Subcutaneous abdominal adipose tissue (tissue), 5 donors: Measurements from ENCODE around the gene OR1E1.
"Not testable (repeated sequence)": the region's sequence is repeated elsewhere in the genome, so short reads cannot be mapped to it uniquely, and the experiment has no call there.

Source experiments
- H3K27ac ChIP-seq: one replicate; pipeline ENCODE4 v1.7.0; 2013; ENCODE audit warnings: low read depth, mild to moderate bottlenecking, inconsistent platforms, low read length, moderate library complexity
- H3K27me3 ChIP-seq, 5 donors: one replicate each; pipeline ENCODE4 v1.7.0; 2013; ENCODE audit warnings: low read length in 5 of 5, inconsistent platforms in 1 of 5; ENCODE audit not compliant: control insufficient read depth in 5 of 5, insufficient read depth in 4 of 5
- H3K36me3 ChIP-seq, 5 donors: one replicate each; pipeline ENCODE4 v1.7.0; 2013; ENCODE audit warnings: low read length in 5 of 5; ENCODE audit not compliant: control insufficient read depth in 5 of 5, insufficient read depth in 5 of 5
- H3K4me1 ChIP-seq, 5 donors: one replicate each; pipeline ENCODE4 v1.7.0; 2013; ENCODE audit warnings: low read length in 5 of 5, mild to moderate bottlenecking in 3 of 5, moderate library complexity in 1 of 5; ENCODE audit not compliant: control insufficient read depth in 5 of 5, insufficient read depth in 5 of 5
- H3K4me3 ChIP-seq, 5 donors: one replicate each; pipeline ENCODE4 v1.7.0; 2013; ENCODE audit warnings: low read length in 5 of 5, low read depth in 1 of 5
- H3K9ac ChIP-seq, 5 donors: one replicate each; pipeline ENCODE4 v1.7.0; 2013; ENCODE audit warnings: low read length in 5 of 5, mild to moderate bottlenecking in 4 of 5, moderate library complexity in 3 of 5
- H3K9me3 ChIP-seq, 5 donors: one replicate each; pipeline ENCODE4 v1.7.0; 2013; ENCODE audit warnings: low read length in 5 of 5; ENCODE audit not compliant: control insufficient read depth in 5 of 5
- donor health status: healthy.
- donor health status: healthy.
- donor health status: healthy.
- donor health status: healthy.
- donor health status: healthy.

OR1E1 gene

DNA sequence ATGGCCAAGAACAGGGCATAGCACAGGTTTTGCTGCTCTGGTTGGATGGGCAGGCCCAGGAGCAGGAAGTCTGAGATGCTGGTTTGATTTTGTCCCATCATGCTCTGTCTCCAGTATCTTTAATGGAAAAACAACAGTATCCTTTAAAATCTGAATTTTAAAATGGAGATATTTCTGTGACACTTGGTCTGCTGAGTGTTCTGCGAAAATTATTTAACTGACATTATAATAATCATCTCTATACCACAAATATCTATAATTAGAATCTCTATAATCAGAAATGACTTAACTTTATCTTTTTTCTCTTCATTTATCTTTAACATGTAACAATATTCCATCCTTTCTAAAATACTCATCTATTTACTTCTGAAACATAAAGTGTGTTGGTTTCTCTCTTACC, at the start of gene OR1E1:
OR1E1 (minus strand) TSS at position 101 of the 400 bp plus-strand sequence; CDS start at position 101, 0 bp downstream.
- no peaks in the 10 kb centered on the region for H3K4me1 ChIP-seq
- no peaks in the 10 kb centered on the region for H3K9me3 ChIP-seq
- peaks cover 0 to 4% (median 0%) of the 10 kb centered on the region in 5 donors for H3K27me3 ChIP-seq
- H3K27ac ChIP-seq, result no peak within 1 kb of the TSS
- H3K4me3 ChIP-seq, result no peak within 1 kb of the TSS
- H3K36me3 ChIP-seq, result no peaks in the 10 kb centered on the region
- no peak within 1 kb of the TSS for H3K9ac ChIP-seq

- Histone ChIP-seq H3K36me3 (no peaks in the 10 kb centered on the region), H3K27me3 (no peaks in the 10 kb centered on the region), H3K27ac (no peak overlapping the region), H3K4me1 (peaks cover 0 to 5% (median 0%) of the 10 kb centered on the region in 5 donors), H3K9me3 (peaks cover 0 to 4% (median 0%) of the 10 kb centered on the region in 5 donors), H3K4me3 (no peak overlapping the region), H3K9ac (no peak overlapping the region)
Measured at GRCh38 chr17:3447625-3448024, 49.4 kb upstream of the OR1E1 start.

- Histone ChIP-seq H3K27ac (no peak overlapping the region), H3K9ac (no peak overlapping the region), H3K27me3 (no peaks in the 10 kb centered on the region), H3K4me3 (no peak overlapping the region), H3K9me3 (no peaks in the 10 kb centered on the region), H3K4me1 (no peaks in the 10 kb centered on the region), H3K36me3 (no peaks in the 10 kb centered on the region)
Measured at GRCh38 chr17:3440451-3440850, 42.2 kb upstream of the OR1E1 start.

- Histone ChIP-seq H3K9me3 (no peaks in the 10 kb centered on the region), H3K9ac (no peak overlapping the region), H3K27me3 (no peaks in the 10 kb centered on the region), H3K4me1 (no peaks in the 10 kb centered on the region), H3K36me3 (no peaks in the 10 kb centered on the region), H3K27ac (no peak overlapping the region), H3K4me3 (no peak overlapping the region)
Measured at GRCh38 chr17:3438368-3438767, 40.2 kb upstream of the OR1E1 start.

DNA sequence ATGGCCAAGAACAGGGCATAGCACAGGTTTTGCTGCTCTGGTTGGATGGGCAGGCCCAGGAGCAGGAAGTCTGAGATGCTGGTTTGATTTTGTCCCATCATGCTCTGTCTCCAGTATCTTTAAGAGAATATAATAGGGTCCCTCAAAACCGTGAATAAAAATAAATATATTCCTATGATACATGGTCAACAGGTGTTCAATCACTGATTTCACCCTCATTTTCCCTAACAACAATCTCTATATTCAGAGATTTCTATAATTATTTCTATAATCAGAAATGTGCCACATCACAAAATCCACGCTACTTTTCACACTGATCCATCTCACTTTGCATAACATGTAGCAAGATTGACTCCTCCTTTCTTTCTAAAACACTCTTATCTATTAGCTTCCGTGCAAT, 35.5 kb upstream of the OR1E1 start, which contains the start of gene OR1E2:
OR1E2 (minus strand) TSS at position 101 of the 400 bp plus-strand sequence; CDS start at position 101, 0 bp downstream.
- peaks cover 0 to 3% (median 0%) of the 10 kb centered on the region in 5 donors for H3K9me3 ChIP-seq

DNA sequence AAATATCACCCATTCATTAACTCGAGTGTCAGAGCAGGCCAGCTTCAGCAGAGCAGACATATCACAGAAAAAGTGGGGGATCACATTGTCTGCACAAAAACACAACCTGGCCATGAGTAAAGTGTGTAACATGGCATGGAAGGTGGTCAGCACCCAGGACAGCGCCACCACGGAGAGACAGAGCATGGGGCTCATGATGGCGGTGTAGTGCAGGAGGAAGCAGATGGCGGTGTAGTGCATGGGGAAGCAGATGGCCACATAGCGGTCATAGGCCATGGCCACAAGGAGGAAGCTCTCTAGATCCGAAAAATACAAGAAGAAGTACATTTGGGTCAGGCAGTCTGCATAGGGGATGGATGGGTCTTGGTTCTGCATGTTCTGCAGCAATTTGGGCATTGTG, 35.0 kb upstream of the OR1E1 start:
- not testable (repeated sequence) for H3K27me3 ChIP-seq, H3K4me3 ChIP-seq, H3K9me3 ChIP-seq, H3K9ac ChIP-seq, H3K27ac ChIP-seq, H3K36me3 ChIP-seq, H3K4me1 ChIP-seq

More for the DNA sequence above, 35.5 kb upstream of the OR1E1 start, which contains the start of gene OR1E2:
- H3K4me1 ChIP-seq, result no peaks in the 10 kb centered on the region
- no peak within 1 kb of the TSS for H3K27ac ChIP-seq
- no peaks in the 10 kb centered on the region for H3K36me3 ChIP-seq
- no peaks in the 10 kb centered on the region for H3K27me3 ChIP-seq
- no peak within 1 kb of the TSS for H3K9ac ChIP-seq
- H3K4me3 ChIP-seq, result no peak within 1 kb of the TSS

- Histone ChIP-seq H3K36me3 (no peaks in the 10 kb centered on the region), H3K27me3 (no peaks in the 10 kb centered on the region), H3K4me3 (no peak overlapping the region), H3K27ac (no peak overlapping the region), H3K9ac (no peak overlapping the region), H3K4me1 (no peaks in the 10 kb centered on the region), H3K9me3 (peaks cover 0 to 3% (median 0%) of the 10 kb centered on the region in 5 donors)
Measured at GRCh38 chr17:3418222-3418621, 20.0 kb upstream of the OR1E1 start.

DNA sequence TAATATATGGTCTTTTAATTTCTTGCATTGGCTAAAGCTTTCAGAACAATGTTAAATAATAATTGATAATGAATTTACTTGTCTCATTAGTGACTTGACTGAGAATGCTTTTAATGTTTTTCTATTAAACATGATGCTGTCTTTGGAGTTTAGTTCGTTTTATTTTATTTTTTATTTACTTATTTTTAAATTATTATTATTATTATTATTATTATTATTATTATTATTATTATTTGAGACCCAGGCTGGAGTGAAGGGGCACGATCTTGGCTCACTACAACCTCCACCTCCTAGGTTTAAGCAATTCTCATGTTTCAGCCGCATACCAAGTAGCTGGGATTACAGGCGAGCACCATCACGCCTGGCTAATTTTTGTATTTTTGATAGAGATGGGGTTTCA, 17.4 kb upstream of the OR1E1 start:
- Histone ChIP-seq H3K4me3 (no peak overlapping the region), H3K9ac (no peak overlapping the region), H3K27me3 (no peaks in the 10 kb centered on the region), H3K27ac (no peak overlapping the region), H3K4me1 (no peaks in the 10 kb centered on the region), H3K36me3 (no peaks in the 10 kb centered on the region), H3K9me3 (peaks cover 0 to 3% (median 0%) of the 10 kb centered on the region in 5 donors)

DNA sequence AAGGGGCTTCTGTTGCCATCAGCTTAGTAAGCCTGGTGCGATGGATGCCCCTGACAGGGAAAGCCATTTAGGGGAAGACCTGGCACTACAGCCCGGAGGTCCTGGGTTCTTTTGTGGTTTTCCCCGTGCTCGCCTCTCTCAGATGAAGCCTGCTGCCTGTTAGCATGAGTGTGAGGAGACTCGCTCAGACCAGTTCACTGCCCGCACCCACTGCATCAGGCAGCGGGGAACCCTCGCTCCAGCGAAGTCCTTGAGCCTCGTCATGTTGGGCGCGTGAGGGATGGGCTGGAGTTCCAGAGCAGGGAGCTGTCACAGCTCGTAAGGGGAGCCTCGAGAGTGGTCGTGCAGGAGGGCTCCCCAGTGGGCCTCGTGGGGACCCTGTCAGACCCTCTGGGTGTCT, 14.0 kb upstream of the OR1E1 start:
- peaks cover 3 to 11% (median 5%) of the 10 kb centered on the region in 5 donors for H3K9me3 ChIP-seq
- H3K4me1 ChIP-seq, H3K4me3 ChIP-seq, H3K27ac ChIP-seq, H3K9ac ChIP-seq, H3K36me3 ChIP-seq, H3K27me3 ChIP-seq: not testable (repeated sequence)

- no peaks in the 10 kb centered on the region for H3K4me1 ChIP-seq
- no peaks in the 10 kb centered on the region for H3K27me3 ChIP-seq
- H3K9ac ChIP-seq, result no peak within 1 kb of the TSS
- H3K36me3 ChIP-seq, result no peaks in the 10 kb centered on the region
- no peak within 1 kb of the TSS for H3K27ac ChIP-seq
- H3K9me3 ChIP-seq, result peaks cover 3 to 17% (median 9%) of the 10 kb centered on the region in 5 donors
- H3K4me3 ChIP-seq, result no peak within 1 kb of the TSS
Measured at GRCh38 chr17:3411070-3411469, 12.9 kb upstream of the OR1E1 start, which contains the start of gene OR3A3. TSS of gene OR3A3 (plus strand) at chr17:3411370.

DNA sequence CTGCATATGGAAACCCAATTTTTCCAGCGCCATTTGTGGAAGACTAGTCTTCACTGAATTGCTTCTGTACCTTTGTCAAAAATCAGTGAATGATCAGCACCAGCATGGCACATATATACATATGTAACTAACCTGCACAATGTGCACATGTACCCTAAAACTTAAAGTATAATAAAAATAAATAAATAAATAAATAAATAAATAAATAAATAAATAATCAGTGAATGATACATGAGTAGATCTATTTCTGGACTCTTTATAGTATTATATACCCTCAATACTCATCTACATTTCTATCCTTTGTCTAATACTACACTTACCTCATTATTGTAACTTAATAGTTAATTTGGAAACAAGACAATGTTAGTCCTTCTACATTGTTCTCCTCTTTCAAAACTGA, 5.6 kb upstream of the OR1E1 start:
- H3K27ac ChIP-seq, H3K4me1 ChIP-seq, H3K4me3 ChIP-seq, H3K9ac ChIP-seq, H3K36me3 ChIP-seq, H3K27me3 ChIP-seq: not testable (repeated sequence)
- peaks cover 2 to 17% (median 11%) of the 10 kb centered on the region in 5 donors for H3K9me3 ChIP-seq
